PC-9 (cell line): ENCODE results near the gene IGF2BP2. TPM values are rescaled to one million over a fixed set of nuclear protein-coding genes. Genes with fewer than 3 reads are reported as not detected.

Experiments used
- BruUV-seq: library from RNA; stranded (reverse); fragments of 400-500 nt; replicated peaks from 2 replicates; lab custom pipeline; 2021; lab: Mats Ljungman, UMichigan
- CTCF ChIA-PET: fragments of 300-600 bp; sonication (Branson Sonifier 250); formaldehyde crosslinking; loops from one replicate; lab custom pipeline; 2022; ENCODE audit warnings: antibody characterized with exemption; lab: Charles Lee
- POLR2A ChIA-PET: fragments of 300-600 bp; sonication (Branson Sonifier 250); formaldehyde crosslinking; loops from one replicate; lab custom pipeline; 2022; ENCODE audit warnings: antibody characterized with exemption; ENCODE audit not compliant: unreplicated experiment; lab: Charles Lee
- DNase-seq, 2 experiments: peaks; one replicate each; pipeline versions ENCODE4 v3.0.0 to v3.0.0-alpha.2; 2015 to 2022; ENCODE audit warnings: mixed read lengths in 1 of 2
- H2AFZ ChIP-seq: fragments of 200-600 bp; sonication (generic); 2 replicates; pipeline ENCODE4 v1.8.1; 2017; ENCODE audit warnings: antibody characterized with exemption
- H3F3A ChIP-seq: fragments of 200-600 bp; sonication (generic); 2 replicates; pipeline ENCODE4 v1.8.1; 2017; ENCODE audit warnings: antibody characterized with exemption, mild to moderate bottlenecking, low read depth; ENCODE audit not compliant: insufficient read depth
- H3K27ac ChIP-seq: fragments of 200-600 bp; sonication (generic); 2 replicates; pipeline ENCODE4 v1.6.1; 2016; ENCODE audit warnings: mixed run types
- H3K27me3 ChIP-seq: fragments of 200-600 bp; sonication (generic); 2 replicates; pipeline ENCODE4 v1.6.1; 2016; ENCODE audit warnings: low read depth, mixed run types; ENCODE audit not compliant: insufficient read depth
- H3K36me3 ChIP-seq: fragments of 200-600 bp; sonication (generic); 2 replicates; pipeline ENCODE4 v1.6.1; 2016; ENCODE audit warnings: low read depth, mixed run types
- H3K4me1 ChIP-seq: fragments of 200-600 bp; sonication (generic); replicated peaks from 2 replicates; pipeline ENCODE4 v1.6.1; 2016; ENCODE audit warnings: mixed run types; ENCODE audit not compliant: insufficient read depth
- H3K4me2 ChIP-seq: fragments of 200-600 bp; sonication (generic); 2 replicates; pipeline ENCODE4 v1.6.1; 2017; ENCODE audit warnings: mixed run types
- H3K4me3 ChIP-seq: fragments of 200-600 bp; sonication (generic); 2 replicates; pipeline ENCODE4 v1.6.1; 2016; ENCODE audit warnings: mixed run types
- H3K79me2 ChIP-seq: fragments of 200-600 bp; sonication (generic); 2 replicates; pipeline ENCODE4 v1.6.1; 2017; ENCODE audit warnings: low read depth, mixed run types
- H3K9me2 ChIP-seq: fragments of 200-600 bp; sonication (generic); 2 replicates; pipeline ENCODE4 v1.8.1; 2017; ENCODE audit warnings: mild to moderate bottlenecking; ENCODE audit not compliant: insufficient read depth
- H3K9me3 ChIP-seq: fragments of 200-600 bp; sonication (generic); 2 replicates; pipeline ENCODE4 v1.8.1; 2016; ENCODE audit warnings: low read depth; ENCODE audit not compliant: insufficient read depth
- H4K20me1 ChIP-seq: fragments of 200-600 bp; sonication (generic); 2 replicates; pipeline ENCODE4 v1.8.1; 2017; ENCODE audit not compliant: insufficient read depth
- CTCF ChIP-seq: fragments of 200-600 bp; sonication (generic); conservative IDR thresholded peaks from 2 replicates; pipeline ENCODE4 v1.6.1; 2017; ENCODE audit warnings: mixed run types, antibody characterized with exemption, mild to moderate bottlenecking, moderate library complexity
- EZH2 ChIP-seq: fragments of 200-600 bp; sonication (generic); IDR thresholded peaks from 2 replicates; pipeline ENCODE4 v1.8.0; 2017; ENCODE audit warnings: antibody characterized with exemption, low read depth
- intact Hi-C: fragments of 100-400 bp; cut with micrococcal nuclease; formaldehyde crosslinking; loops from one replicate; pipeline ENCODE4 v1.10.0; 2022; ENCODE audit not compliant: unreplicated experiment
- total RNA-seq: library from RNA; stranded (reverse); gene quantifications from 2 replicates; pipeline ENCODE4 v1.2.3, GENCODE V29; 2021

Gene IGF2BP2
- total RNA-seq, 1 experiment from 2014 or later = 140 TPM

- Histone ChIP-seq H3F3A (no peaks in the 10 kb centered on the region), H3K27me3 (no peaks in the 10 kb centered on the region), H3K4me1 (peaks cover 3% of the 10 kb centered on the region), H4K20me1 (no peaks in the 10 kb centered on the region), H3K36me3 (no peaks in the 10 kb centered on the region), H3K9me2 (no peaks in the 10 kb centered on the region), H3K9me3 (peaks cover 14% of the 10 kb centered on the region), H3K4me2 (no peak overlapping the region), H3K4me3 (no peak overlapping the region), H2AFZ (no peak overlapping the region), H3K79me2 (no peaks in the 10 kb centered on the region), H3K27ac (no peak overlapping the region)
- ChIA-PET CTCF (no interaction called here), POLR2A (no interaction called here)
- no TSS peak for BruUV-seq
- DNase-seq = no peak
- intact Hi-C loops = no loop called here
- no peak for TF ChIP-seq EZH2
These were observed 27.8 kb upstream of the IGF2BP2 start for GRCh38 chr3:185852635-185853034.

- BruUV-seq = no TSS peak
- H3K9me3 ChIP-seq = peaks cover 9% of the 10 kb centered on the region
- intact Hi-C loops = no loop called here
- no peaks in the 10 kb centered on the region for H4K20me1 ChIP-seq
- no peak overlapping the region for H3K27ac ChIP-seq
- no peaks in the 10 kb centered on the region for H3K27me3 ChIP-seq
- H3K4me2 ChIP-seq = no peak overlapping the region
- H3F3A ChIP-seq = no peaks in the 10 kb centered on the region
- H3K79me2 ChIP-seq = no peaks in the 10 kb centered on the region
- H3K4me1 ChIP-seq = peaks cover 5% of the 10 kb centered on the region
- DNase-seq = no peak
- POLR2A ChIA-PET = interaction anchor here (0.6 kb wide), 1 partner anchor 42 kb away, joined by 4 read pairs; no protein-coding TSS in a partner anchor
- H3K36me3 ChIP-seq = no peaks in the 10 kb centered on the region
- H2AFZ ChIP-seq = no peak overlapping the region
- TF ChIP-seq CTCF (no peak), EZH2 (no peak)
- CTCF ChIA-PET = no interaction called here
- no peak overlapping the region for H3K4me3 ChIP-seq
- H3K9me2 ChIP-seq = no peaks in the 10 kb centered on the region
These were observed 27.1 kb upstream of the IGF2BP2 start for GRCh38 chr3:185851959-185852358.

- no TSS peak for BruUV-seq
- Histone ChIP-seq H3K4me2 (no peak overlapping the region), H3K36me3 (no peaks in the 10 kb centered on the region), H3K4me3 (no peak overlapping the region), H4K20me1 (no peaks in the 10 kb centered on the region), H3F3A (no peaks in the 10 kb centered on the region), H3K9me3 (no peaks in the 10 kb centered on the region), H3K27ac (no peak overlapping the region), H3K79me2 (no peaks in the 10 kb centered on the region), H3K4me1 (peaks cover 5% of the 10 kb centered on the region), H3K9me2 (no peaks in the 10 kb centered on the region), H2AFZ (no peak overlapping the region), H3K27me3 (no peaks in the 10 kb centered on the region)
- ChIA-PET CTCF (no interaction called here), POLR2A (interaction anchor here (0.7 kb wide), 2 partner anchors 60 to 174 kb away, joined by 5 to 14 read pairs; no protein-coding TSS in a partner anchor)
- TF ChIP-seq EZH2 (no peak), CTCF (no peak)
- DNase-seq = no peak
- intact Hi-C loops = no loop called here
These were observed 26.2 kb upstream of the IGF2BP2 start for GRCh38 chr3:185851046-185851445.

GRCh38 chr3:185847506-185847905 is 22.7 kb upstream of the IGF2BP2 start:
- Histone ChIP-seq H4K20me1 (no peaks in the 10 kb centered on the region), H3K27ac (no peak overlapping the region), H3K79me2 (no peaks in the 10 kb centered on the region), H3K36me3 (no peaks in the 10 kb centered on the region), H3K4me3 (no peak overlapping the region), H3K4me1 (peaks cover 5% of the 10 kb centered on the region), H3F3A (no peaks in the 10 kb centered on the region), H3K9me2 (no peaks in the 10 kb centered on the region), H3K9me3 (no peaks in the 10 kb centered on the region), H3K27me3 (no peaks in the 10 kb centered on the region), H2AFZ (no peak overlapping the region), H3K4me2 (no peak overlapping the region)
- TF ChIP-seq CTCF (no peak), EZH2 (no peak)
- no TSS peak for BruUV-seq
- intact Hi-C loops = no loop called here
- CTCF ChIA-PET = no interaction called here
- no peak for DNase-seq
- POLR2A ChIA-PET = interaction anchor here (0.7 kb wide), 1 partner anchor 51 kb away, joined by 14 read pairs; no protein-coding TSS in a partner anchor
